HG02840 (cell line): ENCODE results near the gene KANK3.
"Not testable (repeated sequence)": the region's sequence is repeated elsewhere in the genome, so short reads cannot be mapped to it uniquely, and the experiment has no call there.

ENCODE experiments used
- ATAC-seq: cut with Tn5 transposase; IDR thresholded peaks from one replicate; pipeline ENCODE4 v1.9.1; 2021; ENCODE audit warnings: mild to moderate bottlenecking, moderate library complexity, moderate number of reproducible peaks; ENCODE audit not compliant: unreplicated experiment, low FRiP score

The KANK3 gene

GRCh38 chr19:8342684-8343482, at the start of gene KANK3:
Gene KANK3 (minus strand): TSS chr19:8343262. CDS start chr19:8337828, 5,434 bp downstream.
- no peak for ATAC-seq

GRCh38 chr19:8392017-8392591, 49.0 kb upstream of the KANK3 start:
- no peak for ATAC-seq

GRCh38 chr19:8391198-8392016, 48.3 kb upstream of the KANK3 start:
- ATAC-seq = no peak

- ATAC-seq = peak; percentile 46
Observed at GRCh38 chr19:8390617-8390981, 47.5 kb upstream of the KANK3 start.

GRCh38 chr19:8389891-8390616, 47.0 kb upstream of the KANK3 start, which contains the start of gene RAB11B:
Gene RAB11B (plus strand): TSS chr19:8390360. CDS start chr19:8390417, 57 bp downstream.
- peak; percentile 92 for ATAC-seq

GRCh38 chr19:8388612-8388958, 45.5 kb upstream of the KANK3 start:
- ATAC-seq = no peak

- ATAC-seq = no peak
Observed at GRCh38 chr19:8387688-8388611, 44.9 kb upstream of the KANK3 start.

GRCh38 chr19:8386990-8387389, 43.9 kb upstream of the KANK3 start:
- ATAC-seq = no peak

- not testable (repeated sequence) for ATAC-seq
Observed at GRCh38 chr19:8386419-8386818, 43.4 kb upstream of the KANK3 start.

GRCh38 chr19:8385566-8385965, 42.5 kb upstream of the KANK3 start:
- ATAC-seq = not testable (repeated sequence)

- ATAC-seq = not testable (repeated sequence)
Observed at GRCh38 chr19:8385103-8385502, 42.0 kb upstream of the KANK3 start.

- ATAC-seq = not testable (repeated sequence)
Observed at GRCh38 chr19:8384569-8384968, 41.5 kb upstream of the KANK3 start.

GRCh38 chr19:8379156-8379891, 36.3 kb upstream of the KANK3 start:
- not testable (repeated sequence) for ATAC-seq

- ATAC-seq = no peak
Observed at GRCh38 chr19:8377598-8377997, 34.5 kb upstream of the KANK3 start.

- not testable (repeated sequence) for ATAC-seq
Observed at GRCh38 chr19:8376373-8376974, 33.4 kb upstream of the KANK3 start.

GRCh38 chr19:8375766-8376165, 32.7 kb upstream of the KANK3 start:
- ATAC-seq = not testable (repeated sequence)

GRCh38 chr19:8373867-8374813, 31.1 kb upstream of the KANK3 start:
- no peak for ATAC-seq
